ENCODE measurements around the gene ANKRD24.
"Not testable (repeated sequence)": the region's sequence is repeated elsewhere in the genome, so short reads cannot be mapped to it uniquely, and the experiment has no call there.

ANKRD24 gene

GRCh38 chr19:4197625-4198466 lies 15.4 kb downstream of the ANKRD24 start:
- in situ Hi-C loops (cut with MboI; ENCODE audit: low sequenced_read_pairs), result no loop called here

- in situ Hi-C loops (cut with MboI; ENCODE audit: low sequenced_read_pairs), result no loop called here
Observed at GRCh38 chr19:4198467-4199126, 16.1 kb downstream of the ANKRD24 start.

DNA sequence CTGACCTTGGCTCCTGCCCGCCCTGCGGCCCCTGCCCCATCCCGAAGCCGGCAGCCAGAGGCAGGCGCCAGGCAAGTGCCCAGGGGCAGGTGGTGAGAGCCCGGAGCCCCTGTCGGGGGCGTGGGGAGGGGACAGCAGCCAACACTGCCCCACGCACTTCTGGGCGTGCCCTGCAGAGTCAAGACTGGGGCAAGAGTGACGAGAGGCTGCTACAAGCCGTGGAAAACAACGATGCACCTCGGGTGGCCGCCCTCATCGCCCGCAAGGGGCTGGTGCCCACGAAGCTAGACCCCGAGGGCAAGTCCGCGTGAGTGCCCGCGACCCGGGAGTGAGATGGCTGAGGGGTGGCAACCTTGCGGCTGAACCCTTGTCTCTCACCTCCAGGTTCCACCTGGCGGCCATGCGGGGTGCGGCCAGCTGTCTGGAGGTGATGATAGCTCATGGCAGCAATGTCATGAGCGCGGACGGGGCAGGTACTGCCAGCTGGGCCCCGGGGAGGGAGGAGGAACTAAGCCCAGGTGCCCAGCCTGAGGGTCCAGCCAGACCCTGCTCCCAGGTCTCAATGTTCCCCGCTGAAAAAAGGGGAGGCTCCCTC lies 17.3 kb downstream of the ANKRD24 start:
- in situ Hi-C loops (cut with MboI; ENCODE audit: low sequenced_read_pairs), result no loop called here

DNA sequence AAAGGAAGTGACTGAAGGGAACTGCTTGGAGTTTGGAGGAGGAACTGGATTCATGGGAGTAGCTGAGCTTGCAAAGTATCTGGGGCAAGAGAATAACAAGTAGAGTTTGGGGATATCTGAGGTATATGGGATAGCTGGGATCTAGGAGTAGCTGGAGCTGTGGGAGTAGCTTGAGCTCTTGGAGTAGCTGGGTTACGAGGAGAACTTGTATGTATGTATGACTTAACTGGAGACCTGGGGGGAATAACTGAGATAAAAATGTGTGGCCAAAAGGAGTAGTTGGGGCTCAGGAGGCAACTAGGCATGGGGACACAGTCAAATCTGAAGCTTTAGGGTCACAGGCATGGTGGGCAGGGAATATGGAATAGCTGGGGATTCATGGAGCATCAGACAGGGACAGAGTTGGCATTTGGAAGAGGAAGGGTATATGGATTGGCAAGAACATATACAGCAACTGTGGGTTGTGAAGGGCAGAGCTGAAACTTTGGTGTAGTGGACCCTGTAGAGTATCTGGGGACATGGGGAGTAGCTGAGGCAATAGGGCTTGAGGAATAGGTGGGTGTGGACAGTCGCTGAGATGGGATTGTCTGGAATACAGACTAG lies 18.6 kb downstream of the ANKRD24 start:
- in situ Hi-C loops (cut with MboI; ENCODE audit: low sequenced_read_pairs), result no loop called here

DNA sequence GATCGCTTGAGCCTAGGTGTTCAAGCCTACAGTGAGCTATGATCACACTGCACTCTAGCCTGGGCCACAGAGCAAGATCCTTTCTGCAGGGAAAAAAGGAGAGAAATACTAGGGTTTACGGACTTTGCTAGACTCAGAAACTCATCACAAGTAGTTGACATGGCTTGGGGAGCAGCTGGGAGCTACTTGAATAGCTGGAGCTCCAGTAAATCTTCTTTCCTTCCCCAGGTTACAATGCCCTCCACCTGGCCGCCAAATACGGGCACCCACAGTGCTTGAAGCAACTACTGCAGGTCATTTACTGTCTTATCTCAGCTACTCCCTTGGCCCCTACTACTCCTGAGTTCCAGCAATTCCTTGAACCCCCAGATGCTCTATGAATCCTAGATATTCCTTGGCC lies 19.3 kb downstream of the ANKRD24 start:
- in situ Hi-C loops (cut with MboI; ENCODE audit: low sequenced_read_pairs), result no loop called here

GRCh38 chr19:4206818-4207484 lies 24.5 kb downstream of the ANKRD24 start:
- in situ Hi-C loops (cut with MboI; ENCODE audit: low sequenced_read_pairs), result no loop called here

DNA sequence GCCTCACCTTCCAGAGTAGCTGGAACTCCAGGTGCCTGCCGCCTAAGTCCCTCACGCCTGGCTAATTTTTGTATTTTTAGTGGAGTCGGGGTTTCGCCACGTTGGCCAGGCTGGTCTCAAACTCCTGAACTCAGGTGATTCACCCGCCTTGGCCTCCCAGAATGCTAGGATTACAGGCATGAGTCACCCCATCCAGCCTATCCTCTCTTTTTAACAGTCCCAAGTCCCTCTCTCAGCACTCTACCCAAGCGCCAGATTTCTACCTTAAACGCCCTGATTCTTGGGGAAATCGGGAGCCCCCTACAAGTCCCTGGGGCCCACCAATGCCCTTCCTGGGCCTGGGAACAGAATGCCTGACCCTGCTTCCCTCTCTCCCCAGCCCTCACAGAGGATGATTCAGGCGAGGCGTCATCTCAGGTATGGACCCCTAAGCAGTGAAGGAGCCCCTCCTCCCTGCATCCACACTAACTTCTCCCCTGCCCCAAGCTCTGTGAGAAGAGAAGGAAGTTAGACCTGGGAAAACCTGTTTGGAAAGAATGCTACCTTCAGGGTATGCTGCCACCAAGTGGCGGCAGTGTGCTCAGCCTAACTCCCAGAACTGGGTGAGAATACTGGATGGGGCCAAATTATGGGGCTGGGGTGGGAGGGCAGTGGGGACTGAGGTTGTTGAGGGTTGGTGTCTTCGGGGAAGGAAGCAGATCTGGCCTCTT lies 26.1 kb downstream of the ANKRD24 start:
- in situ Hi-C loops (cut with MboI; ENCODE audit: low sequenced_read_pairs), result no loop called here

GRCh38 chr19:4210166-4210731 lies 27.8 kb downstream of the ANKRD24 start:
- in situ Hi-C loops (cut with MboI; ENCODE audit: low sequenced_read_pairs), result no loop called here

- in situ Hi-C loops (cut with MboI; ENCODE audit: low sequenced_read_pairs), result no loop called here
Observed at GRCh38 chr19:4213116-4213515, 30.6 kb downstream of the ANKRD24 start.

GRCh38 chr19:4215807-4216206 lies 33.3 kb downstream of the ANKRD24 start:
- in situ Hi-C loops (cut with MboI; ENCODE audit: low sequenced_read_pairs), result no loop called here

- in situ Hi-C loops (cut with MboI; ENCODE audit: low sequenced_read_pairs), result no loop called here
Observed at GRCh38 chr19:4216846-4217245, 34.4 kb downstream of the ANKRD24 start.

DNA sequence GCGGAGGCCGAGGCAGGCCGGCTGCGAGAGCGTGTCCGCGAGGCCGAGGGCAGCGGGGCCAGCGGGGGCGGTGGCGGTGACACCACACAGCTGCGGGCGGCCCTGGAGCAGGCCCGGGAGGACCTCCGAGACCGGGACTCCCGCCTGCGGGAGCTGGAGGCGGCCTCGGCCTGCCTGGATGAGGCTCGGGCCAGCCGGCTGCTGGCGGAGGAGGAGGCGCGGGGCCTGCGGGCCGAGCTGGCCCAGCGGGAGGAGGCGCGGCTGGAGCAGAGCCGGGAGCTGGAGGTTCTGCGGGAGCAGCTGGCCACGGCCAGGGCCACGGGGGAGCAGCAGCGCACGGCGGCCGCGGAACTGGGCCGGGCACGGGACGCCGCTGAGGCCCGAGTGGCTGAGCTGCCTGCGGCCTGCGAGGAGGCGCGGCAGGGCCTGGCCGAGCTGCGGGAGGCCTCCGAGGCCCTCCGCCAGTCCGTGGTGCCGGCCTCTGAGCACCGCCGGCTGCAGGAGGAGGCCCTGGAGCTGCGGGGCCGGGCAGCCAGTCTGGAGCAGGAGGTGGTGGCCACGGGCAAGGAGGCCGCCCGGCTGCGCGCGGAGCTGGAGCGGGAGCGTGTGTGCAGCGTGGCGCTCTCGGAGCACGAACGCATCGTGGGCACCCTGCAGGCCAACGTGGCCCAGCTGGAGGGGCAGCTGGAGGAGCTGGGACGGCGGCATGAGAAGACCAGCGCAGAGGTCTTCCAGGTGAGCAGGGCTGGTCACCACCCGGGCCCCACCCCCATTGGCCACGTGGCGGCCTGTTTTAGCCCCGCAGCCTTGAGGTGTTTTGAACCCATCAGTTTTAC lies 35.2 kb downstream of the ANKRD24 start:
- in situ Hi-C loops (cut with MboI; ENCODE audit: low sequenced_read_pairs), result no loop called here

DNA sequence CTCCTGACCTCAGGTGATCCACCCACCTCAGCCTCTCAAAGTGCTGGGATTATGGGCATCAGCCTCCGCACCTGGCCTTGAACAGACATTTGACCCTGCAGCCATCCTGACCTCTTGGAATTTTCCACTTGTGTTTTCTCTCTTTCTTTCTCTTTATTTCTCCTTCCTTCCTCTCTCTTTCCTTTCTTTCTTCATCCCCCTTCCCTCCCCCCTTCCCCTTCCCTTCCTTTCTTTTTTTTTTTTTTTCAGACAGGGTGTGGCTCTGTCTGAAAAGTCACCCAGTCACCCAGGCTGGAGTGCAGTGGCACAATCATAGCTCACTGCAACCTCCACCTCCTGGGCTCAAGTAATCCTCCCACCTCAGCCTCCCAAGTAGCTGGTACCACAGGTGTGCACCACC lies 36.0 kb downstream of the ANKRD24 start:
- in situ Hi-C loops (cut with MboI; ENCODE audit: low sequenced_read_pairs), result not testable (repeated sequence)

DNA sequence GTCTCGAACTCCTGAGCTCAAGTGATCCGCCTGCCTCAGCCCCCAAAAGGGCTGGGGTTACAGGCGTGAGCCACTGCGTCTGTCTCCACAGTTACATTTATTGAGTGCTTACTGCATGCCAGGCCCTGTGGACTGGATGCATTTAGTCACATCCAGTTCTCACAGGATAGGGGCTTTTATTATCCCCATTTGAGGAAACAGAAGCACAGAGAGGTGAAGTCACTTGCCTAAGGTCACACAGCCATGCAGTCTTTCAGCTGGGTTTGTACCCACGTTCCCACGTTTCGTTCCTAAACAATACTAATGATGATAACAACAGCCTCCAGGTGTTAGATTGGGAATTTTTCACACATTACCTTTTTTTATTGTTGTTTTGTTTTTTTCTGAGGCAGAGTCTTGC lies 37.7 kb downstream of the ANKRD24 start:
- in situ Hi-C loops (cut with MboI; ENCODE audit: low sequenced_read_pairs), result no loop called here

- in situ Hi-C loops (cut with MboI; ENCODE audit: low sequenced_read_pairs), result no loop called here
Observed at GRCh38 chr19:4224470-4224869, 42.0 kb downstream of the ANKRD24 start.

- in situ Hi-C loops (cut with MboI; ENCODE audit: low sequenced_read_pairs), result no loop called here
Observed at GRCh38 chr19:4225885-4226284, 43.4 kb downstream of the ANKRD24 start.

- in situ Hi-C loops (cut with MboI; ENCODE audit: low sequenced_read_pairs), result no loop called here
Observed at GRCh38 chr19:4227771-4228170, 45.3 kb downstream of the ANKRD24 start.

GRCh38 chr19:4228765-4229178 lies 46.3 kb downstream of the ANKRD24 start:
- in situ Hi-C loops (cut with MboI; ENCODE audit: low sequenced_read_pairs), result no loop called here
